ENCODE data around the gene KREMEN1. TPM values are rescaled to one million over a fixed set of nuclear protein-coding genes. Genes with fewer than 3 reads are reported as not detected.
A peak's percentile ranks its signal among the peaks of the same experiment; 100 is the strongest.

The KREMEN1 gene
- total RNA-seq, 1 donor from 2014 or later, result 0.03 TPM

GRCh38 chr22:29055192-29055830 is 17.5 kb upstream of the KREMEN1 start:
- H3K4me1 Mint-ChIP-seq (ENCODE audit: low read depth), result no peaks in the 10 kb centered on the region
- no peak for DNase-seq (ENCODE audit: low spot score)
- H3K4me3 Mint-ChIP-seq, result no peak overlapping the region
- no peaks in the 10 kb centered on the region for H3K9me3 Mint-ChIP-seq
- no peaks in the 10 kb centered on the region for H3K36me3 Mint-ChIP-seq (ENCODE audit: low read depth)
- intact Hi-C loops (cut with micrococcal nuclease), result no loop called here
- H3K27me3 Mint-ChIP-seq (ENCODE audit: insufficient read depth), result peaks cover 23% of the 10 kb centered on the region
- H3K27ac Mint-ChIP-seq, result no peak overlapping the region

GRCh38 chr22:29056472-29056871 is 16.4 kb upstream of the KREMEN1 start:
- Mint-ChIP-seq H3K27me3 (ENCODE audit: insufficient read depth) (peaks cover 35% of the 10 kb centered on the region), H3K27ac (no peak overlapping the region), H3K4me3 (no peak overlapping the region), H3K36me3 (ENCODE audit: low read depth) (no peaks in the 10 kb centered on the region), H3K9me3 (no peaks in the 10 kb centered on the region), H3K4me1 (ENCODE audit: low read depth) (no peaks in the 10 kb centered on the region)
- DNase-seq (ENCODE audit: low spot score), result no peak
- intact Hi-C loops (cut with micrococcal nuclease), result no loop called here

- intact Hi-C loops (cut with micrococcal nuclease), result no loop called here
- H3K27me3 Mint-ChIP-seq (ENCODE audit: insufficient read depth), result peaks cover 43% of the 10 kb centered on the region
- no peak overlapping the region for H3K4me3 Mint-ChIP-seq
- no peaks in the 10 kb centered on the region for H3K36me3 Mint-ChIP-seq (ENCODE audit: low read depth)
- DNase-seq (ENCODE audit: low spot score), result no peak
- no peaks in the 10 kb centered on the region for H3K4me1 Mint-ChIP-seq (ENCODE audit: low read depth)
- no peaks in the 10 kb centered on the region for H3K9me3 Mint-ChIP-seq
- H3K27ac Mint-ChIP-seq, result no peak overlapping the region
Observed at GRCh38 chr22:29060251-29060869, 12.5 kb upstream of the KREMEN1 start.

- Mint-ChIP-seq H3K36me3 (ENCODE audit: low read depth) (no peaks in the 10 kb centered on the region), H3K4me1 (ENCODE audit: low read depth) (no peaks in the 10 kb centered on the region), H3K9me3 (no peaks in the 10 kb centered on the region), H3K27ac (no peak overlapping the region), H3K4me3 (no peak overlapping the region), H3K27me3 (ENCODE audit: insufficient read depth) (peaks cover 46% of the 10 kb centered on the region)
- intact Hi-C loops (cut with micrococcal nuclease), result no loop called here
- no peak for DNase-seq (ENCODE audit: low spot score)
Observed at GRCh38 chr22:29060931-29061330, 11.9 kb upstream of the KREMEN1 start.

GRCh38 chr22:29061773-29062172 is 11.1 kb upstream of the KREMEN1 start, which contains the start of gene C22orf31:
Gene C22orf31 (minus strand): TSS chr22:29061831. CDS start chr22:29061792, 39 bp downstream.
- H3K9me3 Mint-ChIP-seq, result no peaks in the 10 kb centered on the region
- peaks cover 49% of the 10 kb centered on the region for H3K27me3 Mint-ChIP-seq (ENCODE audit: insufficient read depth)
- no peaks in the 10 kb centered on the region for H3K4me1 Mint-ChIP-seq (ENCODE audit: low read depth)
- H3K36me3 Mint-ChIP-seq (ENCODE audit: low read depth), result no peaks in the 10 kb centered on the region
- H3K4me3 Mint-ChIP-seq, result no peak within 1 kb of the TSS
- intact Hi-C loops (cut with micrococcal nuclease), result no loop called here
- no peak within 1 kb of the TSS for H3K27ac Mint-ChIP-seq
- no peak for DNase-seq (ENCODE audit: low spot score)

GRCh38 chr22:29062286-29062821 is 10.5 kb upstream of the KREMEN1 start:
- Mint-ChIP-seq H3K4me3 (no peak overlapping the region), H3K9me3 (no peaks in the 10 kb centered on the region), H3K4me1 (ENCODE audit: low read depth) (no peaks in the 10 kb centered on the region), H3K27me3 (ENCODE audit: insufficient read depth) (peaks cover 49% of the 10 kb centered on the region), H3K27ac (no peak overlapping the region), H3K36me3 (ENCODE audit: low read depth) (no peaks in the 10 kb centered on the region)
- intact Hi-C loops (cut with micrococcal nuclease), result no loop called here
- no peak for DNase-seq (ENCODE audit: low spot score)

GRCh38 chr22:29065468-29066190 is 7.2 kb upstream of the KREMEN1 start:
- DNase-seq (ENCODE audit: low spot score), result no peak
- intact Hi-C loops (cut with micrococcal nuclease), result no loop called here
- peaks cover under 1% of the 10 kb centered on the region for H3K4me1 Mint-ChIP-seq (ENCODE audit: low read depth)
- H3K4me3 Mint-ChIP-seq, result no peak overlapping the region
- no peaks in the 10 kb centered on the region for H3K36me3 Mint-ChIP-seq (ENCODE audit: low read depth)
- no peaks in the 10 kb centered on the region for H3K9me3 Mint-ChIP-seq
- no peak overlapping the region for H3K27ac Mint-ChIP-seq
- H3K27me3 Mint-ChIP-seq (ENCODE audit: insufficient read depth), result peaks cover 51% of the 10 kb centered on the region

- H3K27ac Mint-ChIP-seq, result no peak overlapping the region
- H3K4me3 Mint-ChIP-seq, result no peak overlapping the region
- H3K27me3 Mint-ChIP-seq (ENCODE audit: insufficient read depth), result peaks cover 55% of the 10 kb centered on the region
- peaks cover 18% of the 10 kb centered on the region for H3K4me1 Mint-ChIP-seq (ENCODE audit: low read depth)
- intact Hi-C loops (cut with micrococcal nuclease), result no loop called here
- no peak for DNase-seq (ENCODE audit: low spot score)
- no peaks in the 10 kb centered on the region for H3K9me3 Mint-ChIP-seq
- H3K36me3 Mint-ChIP-seq (ENCODE audit: low read depth), result no peaks in the 10 kb centered on the region
Observed at GRCh38 chr22:29069463-29069862, 3.4 kb upstream of the KREMEN1 start.

- H3K27ac Mint-ChIP-seq, result peak overlapping the region; percentile 1
- H3K36me3 Mint-ChIP-seq (ENCODE audit: low read depth), result no peaks in the 10 kb centered on the region
- H3K27me3 Mint-ChIP-seq (ENCODE audit: insufficient read depth), result peaks cover 60% of the 10 kb centered on the region
- no peak overlapping the region for H3K4me3 Mint-ChIP-seq
- H3K4me1 Mint-ChIP-seq (ENCODE audit: low read depth), result peaks cover 18% of the 10 kb centered on the region
- H3K9me3 Mint-ChIP-seq, result no peaks in the 10 kb centered on the region
- no peak for DNase-seq (ENCODE audit: low spot score)
- intact Hi-C loops (cut with micrococcal nuclease), result no loop called here
Observed at GRCh38 chr22:29070490-29070889, 2.3 kb upstream of the KREMEN1 start.

- DNase-seq (ENCODE audit: low spot score), result peak; percentile 19
- intact Hi-C loops (cut with micrococcal nuclease), result loop anchor here (1.0 to 2.0 kb wide), 2 partner anchors 188 to 331 kb away; partner anchors contain the start of genes CHEK2 and ZNRF3
- Mint-ChIP-seq H3K36me3 (ENCODE audit: low read depth) (no peaks in the 10 kb centered on the region), H3K9me3 (no peaks in the 10 kb centered on the region), H3K27ac (peak overlapping the region; percentile 72), H3K4me1 (ENCODE audit: low read depth) (peaks cover 18% of the 10 kb centered on the region), H3K4me3 (peak overlapping the region; percentile 79), H3K27me3 (ENCODE audit: insufficient read depth) (peaks cover 64% of the 10 kb centered on the region)
Observed at GRCh38 chr22:29071261-29072045, 1.4 kb upstream of the KREMEN1 start.

GRCh38 chr22:29072193-29072978 is 449 bp upstream of the KREMEN1 start:
- Mint-ChIP-seq H3K4me1 (ENCODE audit: low read depth) (peaks cover 18% of the 10 kb centered on the region), H3K4me3 (peak overlapping the region; percentile 68), H3K9me3 (no peaks in the 10 kb centered on the region), H3K27ac (no peak overlapping the region), H3K27me3 (ENCODE audit: insufficient read depth) (peaks cover 65% of the 10 kb centered on the region), H3K36me3 (ENCODE audit: low read depth) (no peaks in the 10 kb centered on the region)
- intact Hi-C loops (cut with micrococcal nuclease), result loop anchor here (1.0 to 2.0 kb wide), 2 partner anchors 189 to 332 kb away; partner anchors contain the start of genes CHEK2 and ZNRF3
- peak; percentile 77 for DNase-seq (ENCODE audit: low spot score)
